ENCODE results near the gene USP12. TPM values are rescaled to one million over a fixed set of nuclear protein-coding genes. Genes with fewer than 3 reads are reported as not detected.

The USP12 gene
- total RNA-seq, 4 donors from 2014 or later = 19.2 to 33.7 (median 25.9) TPM

DNA sequence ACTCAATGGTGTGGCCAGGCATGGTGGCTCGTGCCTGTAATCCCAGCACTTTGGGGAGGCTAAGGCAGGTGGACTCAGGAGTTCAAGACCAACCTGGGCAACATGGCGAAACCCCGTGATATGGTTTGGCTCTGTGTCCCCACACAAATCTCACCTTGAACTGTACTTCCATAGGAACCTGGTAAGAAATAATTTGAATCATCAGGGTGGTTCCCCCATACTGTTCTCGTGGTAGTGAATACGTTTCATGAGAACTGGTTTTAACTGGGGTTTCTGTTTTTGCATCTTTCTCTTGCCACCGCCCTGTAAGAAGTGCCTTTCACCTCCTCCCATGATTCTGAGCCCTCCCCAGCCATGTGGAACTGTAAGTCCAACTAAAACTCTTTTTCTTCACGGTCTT, 49.6 kb downstream of the USP12 start:
- H3K36me3 ChIP-seq = no peaks in the 10 kb centered on the region
- DNase-seq = no peak
- WGBS, 2 donors = 96 to 97% methylated on average over 7 of the region's 7 CpGs
- intact Hi-C loops (cut with DNase I) = no loop called here
- no peak overlapping the region for H3K4me3 ChIP-seq (replicated peaks in 1 of 3)
- H3K27ac ChIP-seq = no peak overlapping the region
- H3K27me3 ChIP-seq = no peaks in the 10 kb centered on the region
- no peaks in the 10 kb centered on the region for H3K4me1 ChIP-seq
- no peak for TF ChIP-seq POLR2A (IDR thresholded peaks at IDR 0.05)
- TF ChIP-seq, protein P1, sequence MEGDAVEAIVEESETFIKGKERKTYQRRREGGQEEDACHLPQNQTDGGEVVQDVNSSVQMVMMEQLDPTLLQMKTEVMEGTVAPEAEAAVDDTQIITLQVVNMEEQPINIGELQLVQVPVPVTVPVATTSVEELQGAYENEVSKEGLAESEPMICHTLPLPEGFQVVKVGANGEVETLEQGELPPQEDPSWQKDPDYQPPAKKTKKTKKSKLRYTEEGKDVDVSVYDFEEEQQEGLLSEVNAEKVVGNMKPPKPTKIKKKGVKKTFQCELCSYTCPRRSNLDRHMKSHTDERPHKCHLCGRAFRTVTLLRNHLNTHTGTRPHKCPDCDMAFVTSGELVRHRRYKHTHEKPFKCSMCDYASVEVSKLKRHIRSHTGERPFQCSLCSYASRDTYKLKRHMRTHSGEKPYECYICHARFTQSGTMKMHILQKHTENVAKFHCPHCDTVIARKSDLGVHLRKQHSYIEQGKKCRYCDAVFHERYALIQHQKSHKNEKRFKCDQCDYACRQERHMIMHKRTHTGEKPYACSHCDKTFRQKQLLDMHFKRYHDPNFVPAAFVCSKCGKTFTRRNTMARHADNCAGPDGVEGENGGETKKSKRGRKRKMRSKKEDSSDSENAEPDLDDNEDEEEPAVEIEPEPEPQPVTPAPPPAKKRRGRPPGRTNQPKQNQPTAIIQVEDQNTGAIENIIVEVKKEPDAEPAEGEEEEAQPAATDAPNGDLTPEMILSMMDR (IDR thresholded peaks at IDR 0.05) = no peak
- no peaks in the 10 kb centered on the region for H3K9me3 ChIP-seq

DNA sequence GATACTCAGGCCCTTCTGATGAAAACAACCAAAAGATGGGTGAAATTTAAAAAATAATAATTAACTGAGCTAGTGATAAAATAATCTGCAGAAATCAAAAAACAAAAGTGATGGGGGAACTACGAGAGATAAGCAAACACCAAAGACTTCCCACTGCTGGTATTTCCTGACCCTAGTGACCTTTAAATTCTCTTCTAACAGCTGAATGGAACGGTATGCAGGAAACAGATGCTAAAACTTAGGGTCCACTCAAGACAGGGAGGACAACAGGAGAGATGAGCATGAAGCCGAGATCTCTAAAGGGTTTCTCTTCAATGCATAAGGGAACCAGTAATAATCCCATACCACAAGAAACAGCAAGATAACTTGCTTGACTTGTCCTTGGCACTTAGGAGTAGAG, 50.8 kb downstream of the USP12 start:
- TF ChIP-seq, protein P1 (IDR thresholded peaks at IDR 0.05) = no peak
- no peak for TF ChIP-seq POLR2A (IDR thresholded peaks at IDR 0.05)
- Histone ChIP-seq H3K27me3 (no peaks in the 10 kb centered on the region), H3K9me3 (no peaks in the 10 kb centered on the region), H3K4me1 (no peaks in the 10 kb centered on the region), H3K36me3 (no peaks in the 10 kb centered on the region), H3K27ac (no peak overlapping the region), H3K4me3 (replicated peaks in 1 of 3) (no peak overlapping the region)
- DNase-seq = no peak
- intact Hi-C loops (cut with DNase I) = no loop called here
- 44 to 50% methylated on average over 3 of the region's 3 CpGs for WGBS, 2 donors

DNA sequence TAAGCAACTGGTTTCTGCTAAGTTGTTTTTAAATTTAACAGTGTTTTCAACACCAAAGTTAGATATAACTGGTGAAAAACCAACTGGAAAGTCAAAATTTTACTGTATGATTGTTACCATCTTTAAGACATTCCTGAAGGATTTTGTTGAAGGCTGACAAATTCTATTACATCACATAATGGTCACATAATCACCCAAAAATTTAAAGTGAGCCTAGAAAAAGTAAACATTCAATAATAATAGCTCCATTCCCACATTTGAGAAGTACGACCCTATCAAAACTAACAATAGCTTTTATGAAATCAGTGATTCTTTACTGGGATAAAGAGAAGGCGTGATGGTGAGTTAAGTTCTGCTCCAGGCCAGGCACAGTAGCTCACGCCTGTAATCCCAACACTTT, 51.6 kb downstream of the USP12 start:
- H3K27ac ChIP-seq = no peak overlapping the region
- H3K4me1 ChIP-seq = no peaks in the 10 kb centered on the region
- H3K27me3 ChIP-seq = no peaks in the 10 kb centered on the region
- DNase-seq = no peak
- no peak overlapping the region for H3K4me3 ChIP-seq (replicated peaks in 1 of 3)
- WGBS, 2 donors = 95 to 98% methylated on average over 3 of the region's 3 CpGs
- TF ChIP-seq, protein P1 (IDR thresholded peaks at IDR 0.05) = no peak
- TF ChIP-seq POLR2A (IDR thresholded peaks at IDR 0.05) = no peak
- no peaks in the 10 kb centered on the region for H3K9me3 ChIP-seq
- intact Hi-C loops (cut with DNase I) = no loop called here
- H3K36me3 ChIP-seq = no peaks in the 10 kb centered on the region

DNA sequence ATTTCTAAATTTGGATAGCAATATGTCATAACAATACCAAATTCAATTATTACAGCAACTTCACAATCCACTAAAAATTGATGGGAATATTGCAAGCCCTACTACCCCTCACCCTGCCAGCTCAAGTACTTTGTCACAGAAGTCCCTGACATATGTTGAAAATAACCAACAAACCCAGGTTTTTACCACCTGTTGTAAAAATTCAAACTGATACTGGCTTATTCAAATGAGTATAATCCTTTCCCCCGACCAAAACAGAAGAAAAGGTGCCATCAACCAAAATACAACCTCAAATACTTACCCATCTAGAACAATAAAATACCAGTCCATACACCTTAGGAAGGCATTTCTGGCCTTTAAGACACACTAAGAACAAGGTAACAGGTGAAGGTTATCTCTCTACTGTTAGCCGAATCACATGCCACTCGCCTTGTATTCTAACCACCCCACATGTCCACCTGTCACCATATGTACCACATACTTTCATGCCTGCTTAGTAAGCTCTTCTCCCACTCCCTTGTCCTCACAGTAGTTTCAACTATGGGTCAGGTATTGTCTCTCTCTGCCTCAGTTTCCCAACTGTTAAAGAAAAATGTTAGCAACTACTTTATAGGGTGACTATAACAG, 53.1 kb downstream of the USP12 start:
- no peak for TF ChIP-seq POLR2A (IDR thresholded peaks at IDR 0.05)
- TF ChIP-seq, protein P1 (IDR thresholded peaks at IDR 0.05) = no peak
- DNase-seq = no peak
- intact Hi-C loops (cut with DNase I) = no loop called here
- Histone ChIP-seq H3K9me3 (no peaks in the 10 kb centered on the region), H3K4me3 (replicated peaks in 1 of 3) (no peak overlapping the region), H3K27me3 (no peaks in the 10 kb centered on the region), H3K36me3 (no peaks in the 10 kb centered on the region), H3K4me1 (no peaks in the 10 kb centered on the region), H3K27ac (no peak overlapping the region)
- WGBS, 2 donors = 88 to 93% methylated on average over 3 of the region's 3 CpGs

DNA sequence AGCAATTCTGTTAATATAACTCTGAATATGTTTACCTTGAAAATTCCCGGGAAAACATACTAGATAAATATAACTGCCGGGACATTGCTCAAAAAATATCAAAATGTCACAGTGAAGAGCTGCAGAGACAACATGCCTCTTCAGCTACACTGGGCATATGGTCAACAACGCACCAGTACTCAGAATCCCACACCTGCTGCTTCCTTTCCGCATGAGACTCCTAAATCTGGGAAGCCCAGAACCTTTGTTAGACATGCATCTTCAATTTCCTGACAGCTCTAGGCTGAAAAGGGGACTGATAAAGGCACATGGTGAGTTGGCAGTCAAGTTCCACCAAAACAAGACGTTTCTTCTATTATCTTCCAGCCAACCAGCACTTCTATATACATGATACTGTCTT, 53.7 kb downstream of the USP12 start:
- 85 to 87% methylated on average over 5 of the region's 5 CpGs for WGBS, 2 donors
- Histone ChIP-seq H3K4me1 (no peaks in the 10 kb centered on the region), H3K27ac (no peak overlapping the region), H3K9me3 (no peaks in the 10 kb centered on the region), H3K4me3 (replicated peaks in 1 of 3) (no peak overlapping the region), H3K36me3 (no peaks in the 10 kb centered on the region), H3K27me3 (no peaks in the 10 kb centered on the region)
- no peak for DNase-seq
- intact Hi-C loops (cut with DNase I) = no loop called here
- no peak for TF ChIP-seq POLR2A (IDR thresholded peaks at IDR 0.05)
- TF ChIP-seq, protein P1 (IDR thresholded peaks at IDR 0.05) = no peak

Data from thyroid gland (tissue), 4 donors.